NCI-H524 treated with DMSO at 0.1 percent for 48 hours (cell line): ENCODE data around the gene BBOF1.

ENCODE experiments used
- DNase-seq: peaks from one replicate; lab custom pipeline; 2025; lab: John Stamatoyannopoulos, UW

Gene BBOF1

GRCh38 chr14:74105381-74105780, 86.2 kb downstream of the BBOF1 start:
- DNase-seq: no peak

DNA sequence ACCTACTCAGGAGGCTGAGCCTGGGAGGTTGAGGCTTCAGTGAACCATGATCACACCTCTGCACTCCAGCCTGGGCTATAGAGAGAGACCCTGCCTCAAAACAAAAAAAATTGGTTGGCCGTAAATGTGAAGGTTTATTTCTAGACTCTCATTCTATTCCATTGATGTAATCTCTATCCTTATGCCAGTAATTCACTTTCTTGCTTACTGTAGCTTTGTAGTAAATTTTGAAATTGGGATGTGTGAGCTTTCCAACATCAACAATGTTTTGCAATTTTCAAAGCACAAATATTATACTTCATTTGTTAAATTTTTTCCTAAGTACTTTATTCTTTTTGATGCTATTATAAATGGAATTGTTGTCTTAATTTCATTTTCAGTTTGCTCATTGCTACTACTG, 90.2 kb downstream of the BBOF1 start:
- no peak for DNase-seq

GRCh38 chr14:74111395-74112216, 92.5 kb downstream of the BBOF1 start:
- DNase-seq: peak; percentile 45
